Activated CD8-positive, alpha-beta memory T cell treated with anti-CD3 and anti-CD28 coated beads for 1 hour (primary cell): Measurements from ENCODE around the gene ZNF554.
A peak's percentile ranks its signal among the peaks of the same experiment; 100 is the strongest.

Experiments
- DNase-seq, 2 donors: peaks; one replicate each; pipeline ENCODE4 v3.0.0-alpha.2; 2020; ENCODE audit warnings: low read depth in 1 of 2; ENCODE audit errors: extremely low read depth in 1 of 2

The ZNF554 gene

DNA sequence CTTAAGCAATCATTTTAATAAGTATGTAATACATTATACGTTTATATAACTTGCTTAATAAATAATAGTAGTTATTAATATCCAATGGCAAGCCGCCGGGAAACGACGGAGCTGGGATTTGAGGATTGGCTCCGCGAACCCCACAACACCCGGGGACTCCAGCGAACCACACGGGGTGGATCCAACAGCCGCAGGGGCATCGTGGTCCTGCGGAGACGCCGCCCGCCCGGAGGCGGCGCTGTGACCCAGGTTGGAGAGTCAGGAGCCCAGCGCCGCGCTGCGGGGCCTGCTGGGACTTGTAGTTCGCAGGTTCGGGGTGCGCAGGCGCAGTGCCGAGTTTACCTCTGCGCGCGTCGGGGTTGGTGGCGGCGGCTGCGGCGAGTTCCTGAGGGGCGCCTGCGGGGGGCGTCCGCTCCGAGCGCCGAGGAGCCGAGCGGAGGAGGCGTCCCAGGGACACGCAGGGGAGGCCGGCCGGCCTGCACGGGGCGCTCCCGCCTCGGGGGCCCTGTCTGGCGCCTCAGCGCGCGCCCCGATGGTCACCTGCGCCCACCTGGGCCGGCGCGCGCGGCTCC, at the start of gene ZNF554:
ZNF554 (plus strand) TSS at position 329 of the 572 bp plus-strand sequence; CDS start at position 533, 204 bp downstream.
- peak; percentile 97 to 99 for DNase-seq

DNA sequence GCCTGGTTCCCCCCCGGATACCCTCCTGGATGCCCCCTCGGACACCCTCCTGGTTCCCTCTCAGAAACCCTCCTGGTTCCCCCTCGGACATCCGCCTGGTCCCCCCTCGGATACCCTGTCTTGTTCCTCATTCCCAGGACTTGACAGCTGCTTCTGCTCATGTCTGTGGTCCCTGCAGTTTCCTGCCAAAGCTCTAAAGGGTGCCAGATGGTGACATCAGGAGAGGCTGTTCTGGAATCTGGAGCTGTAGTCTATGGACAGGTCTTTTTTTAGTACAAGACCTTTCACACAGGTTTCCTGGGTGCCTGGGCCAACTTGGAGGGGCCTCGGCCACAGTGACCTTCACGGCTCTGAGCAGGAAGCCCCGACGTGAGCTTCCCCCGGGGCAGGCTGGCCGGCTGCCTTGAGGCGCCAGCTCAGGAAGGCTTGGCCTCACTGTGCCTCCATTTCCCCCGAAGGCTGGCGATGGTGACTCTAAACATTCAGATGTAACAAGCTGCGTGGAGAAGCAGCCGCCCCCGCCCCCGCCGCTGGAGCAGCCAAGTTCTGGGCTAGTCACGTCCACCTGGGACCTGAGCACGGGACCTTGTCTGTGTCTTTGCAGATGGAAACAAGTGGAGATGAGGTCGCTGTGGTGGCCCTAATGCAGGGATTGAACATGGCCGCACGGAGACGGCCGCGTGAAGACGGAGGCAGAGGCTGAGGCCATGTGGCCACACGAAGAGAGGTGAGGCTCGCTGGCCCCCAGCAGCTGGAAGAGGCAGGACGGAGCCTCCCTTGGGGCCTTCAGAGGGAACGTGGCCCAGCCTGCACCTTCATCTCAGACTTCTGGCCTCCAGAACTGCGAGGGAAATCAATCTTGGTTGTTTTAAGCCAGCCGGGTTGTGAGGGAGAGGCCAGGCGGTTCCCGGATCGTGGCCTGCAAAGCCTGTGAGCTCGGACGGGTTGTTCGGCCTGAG, 49.3 kb upstream of the ZNF554 start:
- no peak for DNase-seq

DNA sequence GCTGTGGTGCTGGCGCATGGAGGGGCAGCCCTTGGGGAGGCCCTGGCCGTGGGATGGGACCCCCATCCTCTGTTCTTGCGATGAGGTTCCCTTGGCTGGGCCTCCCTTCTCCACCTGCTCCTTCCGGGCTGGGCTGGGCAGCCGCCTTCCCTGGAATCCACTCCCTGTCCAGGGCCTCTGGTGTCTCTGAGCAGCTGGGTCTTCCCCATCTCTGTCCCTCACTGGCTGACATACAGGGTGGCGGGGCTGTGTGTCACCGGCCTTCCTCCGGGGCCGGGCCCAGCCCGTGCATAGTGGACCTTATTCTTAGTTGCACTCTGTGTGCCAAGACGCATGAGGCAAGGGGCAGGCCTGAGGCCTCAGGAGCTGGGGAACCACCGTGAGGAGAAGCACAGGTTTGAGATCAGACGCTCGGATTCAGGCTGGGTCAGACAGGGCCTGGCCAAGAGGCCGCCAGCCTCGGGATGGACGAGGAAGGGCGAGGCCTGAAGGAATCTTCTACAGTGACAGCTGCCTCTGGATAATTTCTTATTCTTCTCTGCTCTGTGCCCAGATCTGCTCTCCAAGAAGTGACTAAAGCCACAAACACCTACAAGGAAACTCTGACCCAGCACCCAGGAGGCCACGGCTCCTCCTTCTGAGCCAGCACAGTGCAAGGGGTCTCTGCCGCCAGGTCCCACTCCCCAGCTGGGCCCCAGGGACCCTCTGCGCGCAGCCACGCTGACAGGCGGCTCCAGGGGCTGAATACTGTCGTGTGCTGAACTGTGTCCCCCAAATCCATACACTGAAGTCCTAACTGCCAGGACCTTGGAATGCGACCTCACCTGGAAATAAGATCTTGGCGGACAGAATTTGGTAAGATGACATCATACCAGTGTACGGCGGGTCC, 47.6 kb upstream of the ZNF554 start:
- no peak for DNase-seq

DNA sequence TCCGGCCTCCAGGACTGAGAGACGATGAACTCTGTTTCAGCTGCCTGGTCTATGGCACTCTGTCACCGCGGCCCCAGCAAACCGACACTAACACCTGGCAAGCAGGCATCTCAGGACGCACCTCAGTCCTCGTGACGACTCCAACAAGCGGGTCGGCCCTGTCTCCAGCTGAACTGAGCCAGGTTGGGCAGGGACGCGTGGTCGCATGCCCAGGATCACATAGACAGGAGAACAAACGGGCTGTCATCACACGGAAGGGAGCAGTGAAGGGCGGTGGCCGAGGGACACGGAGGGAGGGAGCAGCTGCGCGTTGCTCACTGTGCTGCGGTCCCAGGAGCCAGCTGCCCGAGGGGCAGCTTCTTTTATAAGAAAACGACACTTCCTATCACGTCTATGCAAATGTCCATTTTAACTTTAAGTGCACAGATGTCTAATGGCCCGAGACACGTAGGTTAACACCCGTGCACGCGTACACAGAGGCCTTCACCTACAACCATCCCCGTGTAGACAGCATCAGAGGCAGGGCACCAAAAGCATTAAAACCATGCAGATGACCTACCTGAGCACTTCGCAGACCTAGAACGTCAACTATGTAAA, 45.5 kb upstream of the ZNF554 start:
- no peak for DNase-seq

DNA sequence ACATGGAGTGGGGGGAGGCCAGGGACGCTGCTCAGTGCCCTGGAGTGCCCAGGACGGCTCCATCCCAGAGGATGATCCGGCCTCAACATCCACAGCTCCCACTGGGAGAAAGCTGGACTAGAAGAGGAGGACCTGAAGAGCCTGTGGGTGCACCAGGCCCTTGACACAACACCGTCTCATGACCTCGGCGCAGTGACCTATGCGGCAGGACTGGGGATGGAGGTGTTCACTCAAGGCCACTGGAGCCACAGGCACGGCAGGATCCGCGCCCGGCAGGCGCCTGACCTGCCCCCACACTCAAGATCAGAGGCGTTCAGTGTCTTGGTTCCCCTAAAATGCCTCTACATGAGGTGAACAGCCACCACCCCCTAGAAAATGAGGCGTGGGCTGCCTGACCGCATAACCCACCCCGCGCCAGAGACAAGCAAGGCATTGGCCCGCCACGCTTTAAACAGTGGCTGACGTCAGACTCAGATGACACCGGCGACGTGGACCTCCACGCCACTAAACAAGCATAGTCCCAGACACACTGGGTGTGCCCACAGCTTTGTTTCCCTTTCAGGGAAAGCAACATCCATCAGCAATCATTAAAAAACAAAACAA, 44.6 kb upstream of the ZNF554 start:
- DNase-seq: no peak

DNA sequence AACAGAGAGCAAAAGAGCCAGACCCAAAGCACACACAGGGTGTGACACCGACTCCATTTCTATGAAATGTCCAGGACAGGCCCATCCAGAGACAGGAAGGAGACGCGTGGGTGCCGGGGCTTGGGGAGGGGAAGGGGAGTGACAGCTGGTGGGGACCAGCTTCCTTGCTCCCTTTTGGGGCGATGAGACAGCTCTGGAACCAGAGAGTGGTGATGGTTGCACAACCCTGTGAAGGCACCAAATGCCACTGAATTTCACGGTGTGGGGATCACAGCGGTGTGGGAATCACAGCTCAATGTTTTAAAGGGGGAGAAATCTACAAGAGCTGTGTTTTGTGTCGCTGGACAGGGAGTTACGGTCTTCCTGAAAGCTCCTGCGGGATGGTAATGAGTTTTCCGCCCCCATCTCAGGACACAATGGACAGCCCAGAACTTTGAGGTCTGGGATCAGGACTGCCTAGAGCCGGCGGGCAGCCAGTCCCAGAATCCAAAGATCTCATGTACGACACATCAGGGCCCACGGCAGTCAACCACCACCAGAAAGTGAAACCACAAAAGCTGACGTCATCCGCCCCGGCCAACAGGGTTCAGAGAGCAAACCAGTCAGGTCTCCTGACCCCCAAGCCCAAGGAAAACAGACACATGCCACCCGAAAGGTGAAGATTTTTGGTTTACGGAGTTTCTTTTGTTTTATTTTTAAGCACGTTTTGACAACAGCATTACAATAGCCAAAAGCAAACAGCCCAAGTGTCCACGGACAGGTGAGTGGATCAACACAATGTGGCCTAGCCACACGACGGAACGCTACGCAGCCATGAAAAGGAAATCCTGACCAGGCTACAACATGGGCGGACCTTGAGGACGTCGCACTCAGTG, 43.9 kb upstream of the ZNF554 start:
- peak; percentile 49 for DNase-seq

DNA sequence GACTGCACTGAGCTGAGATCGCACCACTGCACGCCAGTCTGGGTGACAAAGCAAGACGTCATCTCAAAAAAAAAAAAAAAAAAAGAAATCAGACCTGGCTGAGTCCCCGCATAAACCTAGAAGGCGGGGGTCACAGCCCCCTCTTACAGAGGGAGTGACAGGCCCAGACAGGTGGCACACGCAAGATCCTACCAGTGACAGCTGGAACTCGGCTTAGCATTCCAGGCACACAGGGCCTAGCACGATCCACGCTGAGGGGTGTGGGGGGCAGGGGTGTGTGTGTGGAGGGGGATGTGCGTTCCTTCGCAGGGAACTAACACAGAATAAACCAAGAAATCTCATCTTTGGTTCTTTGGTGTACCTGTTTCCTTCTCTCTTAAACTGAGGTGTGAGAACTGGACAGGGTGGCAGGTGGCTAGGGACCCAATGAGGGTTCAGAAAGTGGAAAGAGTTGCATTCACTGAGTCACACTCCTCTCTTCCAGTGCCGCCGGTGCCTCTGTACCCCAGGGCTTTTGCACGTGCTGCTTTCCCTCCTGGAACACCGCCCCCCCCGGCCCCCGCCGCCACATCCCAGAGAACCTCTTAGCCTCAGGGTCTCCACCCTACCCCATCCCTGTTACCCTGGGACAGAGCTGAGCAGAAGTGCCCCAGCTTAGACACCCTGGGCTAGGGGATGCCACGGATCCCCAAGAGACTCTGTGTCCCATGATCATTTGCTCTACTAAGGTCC, 41.5 kb upstream of the ZNF554 start:
- DNase-seq: no peak

DNA sequence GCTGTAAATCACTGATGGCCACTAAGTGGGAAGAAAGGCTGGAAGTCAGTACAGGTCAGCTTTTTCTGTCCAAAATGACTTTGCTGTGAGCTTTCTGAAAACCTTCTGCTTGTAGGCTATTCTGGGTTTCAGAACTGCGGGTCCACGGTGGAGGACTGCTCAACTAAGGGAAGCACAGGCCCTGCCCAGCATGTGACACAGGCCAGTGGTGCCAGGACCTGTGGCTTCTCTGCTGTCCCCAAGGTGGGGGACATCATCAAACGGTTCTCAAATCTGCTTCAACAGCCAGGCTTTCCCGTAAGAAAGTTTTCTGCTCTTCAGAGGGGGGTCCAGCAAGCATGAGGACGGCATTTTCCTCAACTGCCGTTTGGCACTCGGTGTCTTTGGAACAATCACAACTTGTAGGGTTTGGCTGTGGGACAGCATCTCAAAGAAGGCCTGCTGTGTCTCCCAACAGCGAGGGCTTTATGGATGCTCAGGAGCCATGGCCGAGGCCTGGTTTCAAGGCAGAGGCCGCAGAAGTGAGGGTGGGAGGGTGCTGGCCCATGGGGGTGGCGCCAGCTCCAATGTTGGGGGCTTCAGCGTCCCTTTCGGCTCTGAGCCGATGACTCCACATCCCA, 40.4 kb upstream of the ZNF554 start:
- no peak for DNase-seq

DNA sequence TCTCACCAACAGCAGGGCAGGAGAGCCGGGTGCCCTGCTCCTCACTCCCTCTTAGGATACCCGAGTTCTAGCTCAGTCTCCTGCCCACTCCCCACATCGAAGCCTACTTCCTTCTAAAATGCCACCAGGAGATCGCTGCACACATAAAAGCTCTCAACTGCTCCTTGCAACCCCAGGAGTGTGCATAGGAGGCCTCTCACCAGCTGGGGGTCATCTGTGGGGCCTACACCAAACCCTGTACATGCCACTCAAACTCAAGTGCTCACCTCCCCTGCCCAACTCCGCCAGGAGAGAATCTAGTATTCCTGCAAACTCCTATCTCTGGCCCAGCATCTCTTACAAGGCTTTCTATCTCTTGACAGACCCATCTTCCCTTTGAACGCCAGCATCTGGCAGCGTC, 39.4 kb upstream of the ZNF554 start:
- DNase-seq: no peak

DNA sequence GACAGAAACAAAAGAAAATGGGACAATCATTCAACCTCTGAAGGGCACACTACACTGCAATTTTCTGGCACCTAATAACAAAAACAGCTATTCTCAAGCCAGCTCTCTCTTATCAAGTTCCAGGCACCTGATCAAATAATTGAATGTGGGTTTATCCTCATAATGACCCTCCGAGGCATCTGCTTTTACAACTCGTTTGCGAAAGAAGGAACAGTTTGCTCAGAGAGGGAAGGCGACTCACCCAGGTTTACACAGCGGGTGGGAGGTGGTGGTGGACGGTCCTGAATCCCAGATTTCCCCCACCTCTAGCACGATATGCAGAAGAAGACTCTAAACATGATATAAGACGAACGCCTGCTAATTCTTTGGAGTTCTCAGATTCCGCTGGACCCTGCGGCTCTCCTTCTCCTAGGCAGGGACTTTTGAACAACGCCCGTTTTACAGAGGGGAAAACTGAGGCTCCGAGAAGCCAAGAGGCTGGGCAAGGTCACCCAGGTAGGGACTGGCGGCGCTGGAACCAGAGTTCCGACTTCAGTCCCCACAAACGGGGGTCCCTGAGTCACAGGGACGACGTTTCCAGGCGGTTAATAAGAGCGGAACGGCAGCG, 37.2 kb upstream of the ZNF554 start:
- no peak for DNase-seq

DNA sequence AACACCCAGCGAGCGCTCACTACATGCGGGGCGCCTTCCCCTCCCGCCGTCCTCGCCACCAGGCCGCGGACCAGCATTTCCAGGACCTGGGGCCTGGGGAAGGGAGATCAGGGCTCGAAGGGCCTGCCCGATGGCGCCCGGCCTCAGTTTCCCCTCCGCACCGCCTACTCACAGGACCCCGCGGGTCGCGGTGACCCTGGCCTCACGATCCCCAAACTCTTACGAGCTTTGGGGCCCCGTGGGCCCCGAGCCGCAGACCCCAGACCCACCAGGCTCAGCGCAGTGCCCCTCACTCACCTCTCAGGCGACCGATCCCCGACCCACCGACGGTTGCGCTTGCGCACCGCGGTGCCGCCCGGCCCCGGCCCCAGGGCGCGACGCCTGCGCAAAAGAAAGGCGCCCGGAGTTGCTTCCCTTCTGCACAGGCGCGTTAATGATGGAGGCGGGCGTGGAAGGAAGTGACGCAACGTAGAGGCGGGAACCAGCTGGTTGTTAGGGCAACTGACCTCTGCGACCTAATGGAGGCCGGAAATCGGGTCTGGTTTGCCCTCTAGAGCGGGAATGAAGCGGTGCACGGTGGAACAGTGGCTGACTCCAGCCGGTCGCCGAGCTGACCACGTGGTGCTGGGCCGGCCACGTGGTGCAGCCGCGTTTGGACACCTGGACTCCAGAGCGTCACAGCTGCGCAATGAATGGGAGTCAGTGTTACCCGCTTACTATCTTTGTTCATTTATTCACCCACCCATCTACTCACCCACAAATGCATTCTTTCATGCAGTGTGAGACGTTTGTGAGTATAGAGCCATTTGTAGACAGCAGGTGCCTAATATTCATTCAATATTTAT, 36.5 kb upstream of the ZNF554 start, which contains the start of gene SGTA:
SGTA (minus strand) TSS at position 338 of the 845 bp plus-strand sequence. CDS start 14,205 bp downstream, outside the sequence.
- peak; percentile 89 to 90 for DNase-seq

DNA sequence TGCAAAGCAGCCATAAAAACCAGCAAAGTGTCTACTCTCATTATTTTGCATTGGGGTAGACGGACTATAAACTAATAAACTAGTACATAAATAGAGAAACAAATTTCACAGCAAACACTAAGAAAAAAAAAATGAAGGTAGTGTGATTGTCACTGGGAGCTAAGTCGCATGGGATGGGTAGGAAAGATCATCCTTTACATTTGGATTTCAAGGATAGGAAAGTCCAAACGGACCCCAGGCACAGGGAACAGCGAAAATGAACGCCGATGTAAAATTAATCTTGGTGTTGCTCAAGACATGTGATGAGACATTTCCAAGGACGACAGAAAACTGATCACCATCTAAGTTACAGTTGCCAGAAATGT, 35.9 kb upstream of the ZNF554 start:
- DNase-seq: no peak

DNA sequence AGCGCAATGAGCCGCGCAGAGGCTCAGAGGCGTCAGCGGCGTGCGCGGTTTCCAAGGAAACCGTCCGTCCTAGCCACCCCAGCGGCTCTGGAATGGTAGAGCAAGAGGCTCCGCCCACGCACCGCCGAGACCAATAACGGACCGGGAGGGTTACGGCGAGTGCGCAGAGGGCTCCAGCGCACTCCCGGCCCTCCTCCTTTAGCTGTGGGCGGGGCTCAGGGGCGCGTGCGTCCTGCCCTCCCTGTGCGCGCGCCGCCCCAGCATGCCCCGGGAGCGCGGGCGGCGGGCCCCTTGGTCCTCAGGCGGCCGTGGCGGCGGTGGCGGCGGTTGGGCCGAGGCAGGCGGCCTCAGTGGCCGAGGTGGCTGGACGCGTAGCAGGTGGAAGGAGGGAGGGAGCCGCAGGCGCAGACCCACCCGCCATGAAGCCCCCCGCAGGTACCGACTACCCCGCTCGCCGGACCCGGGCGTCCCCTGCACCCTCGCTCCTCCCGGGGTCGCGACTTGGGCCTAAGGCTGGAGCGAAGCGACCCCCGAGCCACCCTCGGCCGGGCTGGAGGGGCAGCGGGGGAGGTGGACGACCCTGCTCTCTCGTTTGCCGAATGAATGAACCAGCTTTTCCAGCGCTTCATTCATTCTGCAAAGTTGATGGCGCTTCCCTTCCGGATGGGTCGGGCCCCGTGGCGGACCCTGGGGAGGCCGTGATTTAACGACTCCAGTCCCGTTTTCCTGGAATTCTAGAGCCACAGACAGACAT, 34.2 kb upstream of the ZNF554 start, which contains the start of gene THOP1:
THOP1 (plus strand) TSS at position 260 of the 754 bp plus-strand sequence; CDS start at position 420, 160 bp downstream.
- peak; percentile 94 to 98 for DNase-seq

DNA sequence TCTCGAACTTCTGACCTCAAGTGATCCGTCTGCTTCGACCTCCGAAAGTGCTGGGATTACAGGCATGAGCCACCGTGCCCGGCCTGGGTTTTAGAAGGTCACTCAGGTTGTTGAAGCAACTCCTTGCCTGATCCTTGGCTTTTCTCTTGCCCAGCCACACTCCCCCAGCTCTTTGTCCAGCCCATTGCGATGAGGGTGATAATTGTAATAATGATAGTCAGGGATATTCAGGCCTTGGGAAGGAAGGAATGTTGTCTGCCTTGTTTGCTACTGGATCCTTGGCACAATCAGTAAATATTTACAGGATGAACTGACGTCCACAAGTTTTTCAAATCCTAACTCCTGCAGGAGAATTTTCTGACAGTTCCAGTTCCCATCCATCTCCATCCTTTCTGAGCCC, 32.6 kb upstream of the ZNF554 start:
- no peak for DNase-seq

DNA sequence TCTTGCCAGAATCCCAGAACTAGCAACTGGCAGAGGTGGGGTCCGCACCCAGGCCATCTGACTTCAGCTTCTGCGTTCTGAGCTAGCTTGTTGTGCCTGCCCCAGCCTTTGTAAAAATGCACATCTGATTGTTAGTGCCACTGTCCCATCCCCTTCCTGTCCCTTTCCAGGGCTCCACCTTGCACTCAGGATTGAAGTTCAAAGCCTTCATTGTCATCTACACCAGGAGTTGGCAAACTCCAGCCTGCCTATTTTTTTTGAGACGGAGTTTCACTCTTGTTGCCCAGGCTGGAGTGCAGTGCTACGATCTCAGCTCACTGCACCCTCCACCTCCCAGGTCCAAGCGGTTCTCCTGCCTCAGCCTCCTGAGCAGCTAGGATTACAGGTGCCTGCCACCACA, 31.4 kb upstream of the ZNF554 start:
- no peak for DNase-seq

DNA sequence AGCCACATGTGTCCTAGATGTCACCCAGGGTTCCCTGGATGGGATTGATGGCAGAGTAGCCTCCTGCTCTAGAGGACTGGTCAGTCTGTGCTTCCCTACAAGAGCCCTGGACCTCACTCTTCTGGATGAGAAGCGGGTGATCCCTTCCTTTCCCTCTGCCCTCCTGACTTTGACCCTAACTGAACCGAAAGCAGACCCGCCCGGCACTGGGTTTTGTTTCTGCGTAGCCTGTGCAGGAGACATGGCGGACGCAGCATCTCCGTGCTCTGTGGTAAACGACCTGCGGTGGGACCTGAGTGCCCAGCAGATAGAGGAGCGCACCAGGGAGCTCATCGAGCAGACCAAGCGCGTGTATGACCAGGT, 29.5 kb upstream of the ZNF554 start:
- no peak for DNase-seq
